ENCODE results near the gene SRCIN1.

The SRCIN1 gene

GRCh38 chr17:38604479-38605403, 1.0 kb downstream of the SRCIN1 start:
- DNase-seq (ENCODE audit: low read depth, low spot score), result no peak
- ChIA-PET POLR2A (no interaction called here), CTCF (interaction anchor here (0.5 to 1.9 kb wide), 5 partner anchors 12 to 166 kb away, joined by 3 to 5 read pairs (median 3); no protein-coding TSS in a partner anchor)
- TF ChIP-seq CTCF (IDR thresholded peaks at IDR 0.05; ENCODE audit: insufficient read depth, low read length, missing control alignments), result no peak
- no peak overlapping the region for H3K4me3 ChIP-seq (ENCODE audit: low read depth, low read length)

- no peak for DNase-seq (ENCODE audit: low read depth, low spot score)
- CTCF ChIA-PET, result interaction anchor here (1.0 to 2.4 kb wide), 4 partner anchors 11 to 111 kb away, joined by 3 to 18 read pairs (median 4); no protein-coding TSS in a partner anchor
- no peak overlapping the region for H3K4me3 ChIP-seq (ENCODE audit: low read depth, low read length)
- POLR2A ChIA-PET, result no interaction called here
- TF ChIP-seq CTCF (IDR thresholded peaks at IDR 0.05; ENCODE audit: insufficient read depth, low read length, missing control alignments), result no peak
Measured at GRCh38 chr17:38603786-38604478, 1.8 kb downstream of the SRCIN1 start.

GRCh38 chr17:38602956-38603785, 2.6 kb downstream of the SRCIN1 start:
- DNase-seq (ENCODE audit: low read depth, low spot score), result no peak
- ChIA-PET POLR2A (no interaction called here), CTCF (interaction anchor here (0.6 to 2.4 kb wide), 9 partner anchors 11 to 254 kb away, joined by 3 to 18 read pairs (median 3); no protein-coding TSS in a partner anchor)
- no peak for TF ChIP-seq CTCF (IDR thresholded peaks at IDR 0.05; ENCODE audit: insufficient read depth, low read length, missing control alignments)
- H3K4me3 ChIP-seq (ENCODE audit: low read depth, low read length), result no peak overlapping the region

GRCh38 chr17:38602453-38602852, 3.3 kb downstream of the SRCIN1 start:
- no peak for DNase-seq (ENCODE audit: low read depth, low spot score)
- CTCF ChIA-PET, result interaction anchor here (0.6 to 2.4 kb wide), 5 partner anchors 13 to 60 kb away, joined by 3 to 18 read pairs (median 3); no protein-coding TSS in a partner anchor
- H3K4me3 ChIP-seq (ENCODE audit: low read depth, low read length), result no peak overlapping the region
- TF ChIP-seq CTCF (IDR thresholded peaks at IDR 0.05; ENCODE audit: insufficient read depth, low read length, missing control alignments), result no peak
- POLR2A ChIA-PET, result no interaction called here

- DNase-seq (ENCODE audit: low read depth, low spot score), result no peak
- no peak for TF ChIP-seq CTCF (IDR thresholded peaks at IDR 0.05; ENCODE audit: insufficient read depth, low read length, missing control alignments)
- POLR2A ChIA-PET, result no interaction called here
- no peak overlapping the region for H3K4me3 ChIP-seq (ENCODE audit: low read depth, low read length)
- CTCF ChIA-PET, result interaction anchor here (1.5 to 9.6 kb wide), 4 partner anchors 16 to 43 kb away, joined by 8 to 62 read pairs (median 13); no protein-coding TSS in a partner anchor
Measured at GRCh38 chr17:38601539-38602351, 4.0 kb downstream of the SRCIN1 start.
